ENCODE measurements around the gene FBXL7. TPM values are rescaled to one million over a fixed set of nuclear protein-coding genes. Genes with fewer than 3 reads are reported as not detected.

Gene FBXL7
- total and polyA plus RNA-seq, 12 donors: 8.7 to 33.4 (median 23.5) TPM

GRCh38 chr5:15600035-15600434, 100.1 kb downstream of the FBXL7 start:
- peaks cover 0 to 6% (median 0%) of the 10 kb centered on the region in 9 donors for H3K36me3 ChIP-seq
- 71 to 76% methylated on average over 4 of the region's 4 CpGs for WGBS, 2 donors
- intact Hi-C loops (cut with DNase I): no loop called here
- H3K9me3 ChIP-seq: no peaks in the 10 kb centered on the region
- no peak overlapping the region for H3K4me3 ChIP-seq
- peaks cover 0 to 17% (median 0%) of the 10 kb centered on the region in 9 donors for H3K4me1 ChIP-seq
- H3K27me3 ChIP-seq: no peaks in the 10 kb centered on the region
- H3K27ac ChIP-seq: no peak overlapping the region
- no peak for DNase-seq
- no peak for TF ChIP-seq CTCF (IDR thresholded peaks at IDR 0.05)
- peak in 2 of 8 donors; percentile 28 to 51 for ATAC-seq

GRCh38 chr5:15601274-15601673, 101.3 kb downstream of the FBXL7 start:
- no peak overlapping the region for H3K27ac ChIP-seq
- 73 to 74% methylated on average over 4 of the region's 4 CpGs for WGBS, 2 donors
- peak in 2 of 8 donors; percentile 41 to 61 for ATAC-seq
- TF ChIP-seq CTCF (IDR thresholded peaks at IDR 0.05): no peak
- H3K4me3 ChIP-seq: no peak overlapping the region
- intact Hi-C loops (cut with DNase I): no loop called here
- H3K36me3 ChIP-seq: peaks cover 0 to 6% (median 0%) of the 10 kb centered on the region in 9 donors
- H3K9me3 ChIP-seq: no peaks in the 10 kb centered on the region
- DNase-seq: no peak
- no peaks in the 10 kb centered on the region for H3K27me3 ChIP-seq
- H3K4me1 ChIP-seq: peaks cover 0 to 19% (median 2%) of the 10 kb centered on the region in 9 donors

GRCh38 chr5:15601853-15602252, 101.9 kb downstream of the FBXL7 start:
- DNase-seq: no peak
- peaks cover 0 to 6% (median 0%) of the 10 kb centered on the region in 9 donors for H3K36me3 ChIP-seq

GRCh38 chr5:15604986-15605385, 105.0 kb downstream of the FBXL7 start:
- Histone ChIP-seq H3K9me3 (no peaks in the 10 kb centered on the region), H3K27ac (no peak overlapping the region), H3K36me3 (peaks cover 0 to 6% (median 0%) of the 10 kb centered on the region in 9 donors), H3K4me1 (peaks cover 0 to 22% (median 8%) of the 10 kb centered on the region in 9 donors), H3K4me3 (no peak overlapping the region), H3K27me3 (no peaks in the 10 kb centered on the region)
- 95 to 96% methylated on average over 2 of the region's 2 CpGs for WGBS, 2 donors
- intact Hi-C loops (cut with DNase I): no loop called here
- no peak for TF ChIP-seq CTCF (IDR thresholded peaks at IDR 0.05)
- no peak for ATAC-seq
- DNase-seq: no peak

More at GRCh38 chr5:15601853-15602252, 101.9 kb downstream of the FBXL7 start:
- peaks cover 0 to 24% (median 7%) of the 10 kb centered on the region in 9 donors for H3K4me1 ChIP-seq
- H3K9me3 ChIP-seq: no peaks in the 10 kb centered on the region
- 85 to 89% methylated on average over 2 of the region's 2 CpGs for WGBS, 2 donors
- H3K27ac ChIP-seq: no peak overlapping the region
- TF ChIP-seq CTCF (IDR thresholded peaks at IDR 0.05): no peak
- intact Hi-C loops (cut with DNase I): no loop called here
- H3K27me3 ChIP-seq: no peaks in the 10 kb centered on the region
- ATAC-seq: no peak
- H3K4me3 ChIP-seq: no peak overlapping the region

Measured in heart right ventricle (tissue), 16 donors.